A549 (cell line): ENCODE measurements around the gene PSMD1. TPM values are rescaled to one million over a fixed set of nuclear protein-coding genes. Genes with fewer than 3 reads are reported as not detected.

ENCODE experiments used
- ATAC-seq, 2 experiments: fragments of 200-7000 bp in 1 of 2; fragments of >200 bp in 1 of 2; cut with Nextera tagmentation in 1 of 2; cut with Tn5 transposase in 1 of 2; 3 replicates each; pipeline versions ENCODE4 v1.8.0 to v1.9.1; 2018 to 2020; ENCODE audit warnings: mild to moderate bottlenecking in 1 of 2, moderate library complexity in 1 of 2
- CTCF ChIA-PET: fragments of 300-600 bp; sonication (Branson Sonifier 250); formaldehyde crosslinking; extraction: SDS; loops from one replicate; lab custom pipeline; 2021; ENCODE audit warnings: antibody characterized with exemption, inconsistent platforms; lab: Yijun Ruan, JAX
- POLR2A ChIA-PET: fragments of 350-600 bp; formaldehyde crosslinking; extraction: SDS; loops from one replicate; lab custom pipeline; 2021; ENCODE audit warnings: antibody characterized with exemption, inconsistent platforms; lab: Yijun Ruan, JAX
- DNase-seq, 2 experiments: peaks; one replicate each; pipeline versions ENCODE4 v3.0.0 to v3.0.0-alpha.2; 2011 to 2016; ENCODE audit warnings: low read depth in 1 of 2, low spot score in 1 of 2
- FAIRE-seq: peaks from 2 replicates; lab custom pipeline; 2011; peaks lifted over from hg19 to GRCh38; lab: Jason Lieb, UNC
- H3K27ac ChIP-seq, 2 experiments: fragments of >200 bp; sonication (Bioruptor Twin); formaldehyde crosslinking; 3 replicates each; pipeline ENCODE4 v1.5.1; 2016 to 2017
- H3K4me1 ChIP-seq: fragments of >200 bp; sonication (Bioruptor Twin); formaldehyde crosslinking; 3 replicates; pipeline ENCODE4 v1.6.1; 2016
- H3K4me2 ChIP-seq: fragments of >200 bp; sonication (Bioruptor Twin); formaldehyde crosslinking; 3 replicates; pipeline ENCODE4 v1.6.1; 2016
- H3K4me3 ChIP-seq: fragments of >200 bp; sonication (Bioruptor Twin); formaldehyde crosslinking; 3 replicates; pipeline ENCODE4 v1.5.1; 2016
- H3K9me3 ChIP-seq: fragments of >200 bp; sonication (Bioruptor Twin); formaldehyde crosslinking; 3 replicates; pipeline ENCODE4 v1.6.1; 2016
- CBX8 ChIP-seq: fragments of 200-600 bp; sonication (generic); IDR thresholded peaks from 2 replicates; pipeline ENCODE4 v1.6.1; 2016
- EHMT2 ChIP-seq: fragments of 200-600 bp; sonication (generic); IDR thresholded peaks from 2 replicates; pipeline ENCODE4 v1.6.1; 2016; ENCODE audit warnings: antibody characterized with exemption, low read depth, mild to moderate bottlenecking, moderate library complexity
- FOSB ChIP-seq: fragments of 250-450 bp; sonication (Bioruptor Pico); IDR thresholded peaks from 2 replicates; pipeline ENCODE4 v1.5.0; 2020; ENCODE audit warnings: mild to moderate bottlenecking, moderate library complexity
- FOXS1 ChIP-seq: fragments of 250-450 bp; sonication (Bioruptor Pico); IDR thresholded peaks from 2 replicates; pipeline ENCODE4 v1.5.0; 2020; ENCODE audit warnings: mild to moderate bottlenecking, moderate library complexity
- HDAC2 ChIP-seq: fragments of 200-600 bp; sonication (generic); IDR thresholded peaks from 2 replicates; pipeline ENCODE4 v1.6.1; 2016
- HOXB13 ChIP-seq: fragments of 250-450 bp; sonication (Bioruptor Pico); IDR thresholded peaks from 2 replicates; pipeline ENCODE4 v1.5.0; 2020; ENCODE audit warnings: low read depth, mild to moderate bottlenecking, moderate library complexity
- HOXB5 ChIP-seq: fragments of 250-450 bp; sonication (Bioruptor Pico); IDR thresholded peaks from 2 replicates; pipeline ENCODE4 v1.5.0; 2020; ENCODE audit warnings: mild to moderate bottlenecking, moderate library complexity
- JUNB ChIP-seq: fragments of >200 bp; sonication (Bioruptor Twin); formaldehyde crosslinking; IDR thresholded peaks from 2 replicates; pipeline ENCODE4 v1.6.1; 2016
- KDM1A ChIP-seq: fragments of 200-600 bp; sonication (generic); IDR thresholded peaks from 2 replicates; pipeline ENCODE4 v1.6.1; 2016; ENCODE audit warnings: low read depth, mild to moderate bottlenecking
- MAFK ChIP-seq: fragments of 450-650 bp; IDR thresholded peaks from 2 replicates; pipeline ENCODE4 v1.6.1; 2014; ENCODE audit not compliant: partially characterized antibody
- MAZ ChIP-seq: fragments of 150-350 bp; IDR thresholded peaks from 2 replicates; pipeline ENCODE4 v1.6.1; 2014; ENCODE audit warnings: antibody characterized with exemption, low read depth, low read length, borderline replicate concordance
- NPAS2 ChIP-seq: fragments of 250-450 bp; sonication (Bioruptor Pico); IDR thresholded peaks from 2 replicates; pipeline ENCODE4 v1.8.0; 2022; ENCODE audit warnings: mild to moderate bottlenecking, moderate library complexity, borderline replicate concordance
- POLR2A ChIP-seq: IDR thresholded peaks from 2 replicates; pipeline ENCODE4 v1.6.1; 2012; ENCODE audit warnings: mild to moderate bottlenecking, low read length
- POLR2AphosphoS2 ChIP-seq: conservative IDR thresholded peaks from 2 replicates; pipeline ENCODE4 v1.6.1; 2012; ENCODE audit warnings: low read length, improper control_type of control experiment, inconsistent platforms
- RARB ChIP-seq: fragments of 250-450 bp; sonication (Bioruptor Pico); IDR thresholded peaks from 2 replicates; pipeline ENCODE4 v1.8.0; 2021; ENCODE audit warnings: mild to moderate bottlenecking, moderate library complexity
- TFCP2L1 ChIP-seq: fragments of 250-450 bp; sonication (Bioruptor Pico); IDR thresholded peaks from 2 replicates; pipeline ENCODE4 v1.5.0; 2021; ENCODE audit warnings: mild to moderate bottlenecking
- ZC3H11A ChIP-seq: fragments of 450-650 bp; IDR thresholded peaks from 2 replicates; pipeline ENCODE4 v1.6.1; 2014; ENCODE audit warnings: antibody characterized with exemption, mild to moderate bottlenecking
- ZFP36 ChIP-seq: fragments of 450-650 bp; IDR thresholded peaks from 2 replicates; pipeline ENCODE4 v1.6.1; 2014; ENCODE audit warnings: borderline replicate concordance; ENCODE audit not compliant: partially characterized antibody
- ZNF302 ChIP-seq: fragments of 250-450 bp; sonication (Bioruptor Pico); IDR thresholded peaks from 2 replicates; pipeline ENCODE4 v1.9.0; 2021; ENCODE audit warnings: inconsistent platforms, mild to moderate bottlenecking, moderate library complexity
- ZSCAN20 ChIP-seq: fragments of 250-450 bp; sonication (Bioruptor Pico); IDR thresholded peaks from 2 replicates; pipeline ENCODE4 v1.8.0; 2022; ENCODE audit warnings: mild to moderate bottlenecking, moderate library complexity
- WGBS: methylation state at CpG from one replicate; pipeline ENCODE4 v1.1.6; 2017; ENCODE audit errors: missing lambda C conversion rate; 5-methylcytosine and 5-hydroxymethylcytosine counted together
- polyA plus RNA-seq, 4 experiments: library from polyadenylated mRNA; depleted of rRNA in 3 of 4; stranded (reverse); fragments of >200 nt; fragmentation: RNase III in 1 of 4; extraction: RNeasy Plus Mini Kit Qiagen cat#74134 plus additional on column Dnase treatment in 1 of 4; gene quantifications; 2 replicates in 3 of 4; 3 replicates in 1 of 4; pipeline ENCODE4 v1.2.3, GENCODE V29; 2011 to 2017
- TF ChIP-seq, protein P1 (sequence below): fragments of 200-600 bp; sonication (generic); IDR thresholded peaks from 2 replicates; pipeline ENCODE4 v1.6.1; 2016; ENCODE audit warnings: antibody characterized with exemption, mild to moderate bottlenecking, moderate library complexity
- TF ChIP-seq, protein P2 (sequence below): IDR thresholded peaks from 2 replicates; pipeline ENCODE4 v1.6.1; 2012; ENCODE audit warnings: low read depth, borderline replicate concordance
- TF ChIP-seq, protein P3 (sequence below): fragments of 450-650 bp; IDR thresholded peaks from 2 replicates; pipeline ENCODE4 v1.6.1; 2014; ENCODE audit warnings: antibody characterized with exemption

Gene PSMD1
- polyA plus RNA-seq, 2 of the 4 experiments (the other 2 are of a cell fraction), result 122 to 248 TPM

DNA sequence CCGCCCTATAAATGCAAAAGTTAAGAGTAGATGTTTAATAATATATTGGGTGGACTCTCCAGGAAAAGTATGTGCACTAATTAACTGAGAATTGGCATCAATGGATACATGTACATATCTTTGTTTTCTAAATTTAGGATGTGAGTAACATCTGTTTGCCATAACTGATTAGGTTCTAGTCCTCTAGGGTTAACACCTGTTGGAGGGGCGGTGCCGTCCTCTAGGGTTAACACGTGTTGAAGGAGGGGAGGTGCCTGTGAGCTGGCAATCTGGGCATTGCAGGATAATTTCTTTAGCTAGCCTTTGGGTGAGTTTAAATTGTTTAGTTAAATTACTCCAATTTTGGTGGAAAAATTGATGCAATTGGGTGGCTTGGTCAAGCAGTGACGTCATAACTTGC, 37.3 kb downstream of the PSMD1 start:
- TF ChIP-seq, protein P1, sequence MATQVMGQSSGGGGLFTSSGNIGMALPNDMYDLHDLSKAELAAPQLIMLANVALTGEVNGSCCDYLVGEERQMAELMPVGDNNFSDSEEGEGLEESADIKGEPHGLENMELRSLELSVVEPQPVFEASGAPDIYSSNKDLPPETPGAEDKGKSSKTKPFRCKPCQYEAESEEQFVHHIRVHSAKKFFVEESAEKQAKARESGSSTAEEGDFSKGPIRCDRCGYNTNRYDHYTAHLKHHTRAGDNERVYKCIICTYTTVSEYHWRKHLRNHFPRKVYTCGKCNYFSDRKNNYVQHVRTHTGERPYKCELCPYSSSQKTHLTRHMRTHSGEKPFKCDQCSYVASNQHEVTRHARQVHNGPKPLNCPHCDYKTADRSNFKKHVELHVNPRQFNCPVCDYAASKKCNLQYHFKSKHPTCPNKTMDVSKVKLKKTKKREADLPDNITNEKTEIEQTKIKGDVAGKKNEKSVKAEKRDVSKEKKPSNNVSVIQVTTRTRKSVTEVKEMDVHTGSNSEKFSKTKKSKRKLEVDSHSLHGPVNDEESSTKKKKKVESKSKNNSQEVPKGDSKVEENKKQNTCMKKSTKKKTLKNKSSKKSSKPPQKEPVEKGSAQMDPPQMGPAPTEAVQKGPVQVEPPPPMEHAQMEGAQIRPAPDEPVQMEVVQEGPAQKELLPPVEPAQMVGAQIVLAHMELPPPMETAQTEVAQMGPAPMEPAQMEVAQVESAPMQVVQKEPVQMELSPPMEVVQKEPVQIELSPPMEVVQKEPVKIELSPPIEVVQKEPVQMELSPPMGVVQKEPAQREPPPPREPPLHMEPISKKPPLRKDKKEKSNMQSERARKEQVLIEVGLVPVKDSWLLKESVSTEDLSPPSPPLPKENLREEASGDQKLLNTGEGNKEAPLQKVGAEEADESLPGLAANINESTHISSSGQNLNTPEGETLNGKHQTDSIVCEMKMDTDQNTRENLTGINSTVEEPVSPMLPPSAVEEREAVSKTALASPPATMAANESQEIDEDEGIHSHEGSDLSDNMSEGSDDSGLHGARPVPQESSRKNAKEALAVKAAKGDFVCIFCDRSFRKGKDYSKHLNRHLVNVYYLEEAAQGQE, result no peak
- TF ChIP-seq POLR2AphosphoS2, result no peak
- TF ChIP-seq ZSCAN20, result no peak
- TF ChIP-seq ZFP36, result no peak
- no peak for TF ChIP-seq EHMT2
- TF ChIP-seq, protein P2, sequence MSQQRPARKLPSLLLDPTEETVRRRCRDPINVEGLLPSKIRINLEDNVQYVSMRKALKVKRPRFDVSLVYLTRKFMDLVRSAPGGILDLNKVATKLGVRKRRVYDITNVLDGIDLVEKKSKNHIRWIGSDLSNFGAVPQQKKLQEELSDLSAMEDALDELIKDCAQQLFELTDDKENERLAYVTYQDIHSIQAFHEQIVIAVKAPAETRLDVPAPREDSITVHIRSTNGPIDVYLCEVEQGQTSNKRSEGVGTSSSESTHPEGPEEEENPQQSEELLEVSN, result no peak
- no peak for TF ChIP-seq FOSB (CRISPR knock-in tag)
- TF ChIP-seq POLR2A, result no peak
- TF ChIP-seq ZNF302 (CRISPR knock-in tag), result no peak
- no peak for TF ChIP-seq KDM1A
- no peak for TF ChIP-seq HOXB5
- TF ChIP-seq RARB, result no peak
- TF ChIP-seq JUNB, result no peak
- no peak for TF ChIP-seq HDAC2
- TF ChIP-seq MAFK, result no peak
- TF ChIP-seq ZC3H11A, result no peak
- no peak for TF ChIP-seq TFCP2L1 (CRISPR knock-in tag)
- TF ChIP-seq, all 56 proteins: peak for 0
- POLR2A ChIA-PET, result no interaction called here
- Histone ChIP-seq H3K4me1 (no peaks in the 10 kb centered on the region), H3K9me3 (no peaks in the 10 kb centered on the region), H3K27ac (no peak overlapping the region), H3K4me2 (no peak overlapping the region), H3K4me3 (no peak overlapping the region)
- CTCF ChIA-PET, result interaction anchor here (3.0 kb wide), 1 partner anchor 10 kb away, joined by 17 read pairs; no protein-coding TSS in a partner anchor
- ATAC-seq (no peak), FAIRE-seq (no peak), DNase-seq (no peak)
- 83% methylated on average over 5 of the region's 5 CpGs for WGBS

DNA sequence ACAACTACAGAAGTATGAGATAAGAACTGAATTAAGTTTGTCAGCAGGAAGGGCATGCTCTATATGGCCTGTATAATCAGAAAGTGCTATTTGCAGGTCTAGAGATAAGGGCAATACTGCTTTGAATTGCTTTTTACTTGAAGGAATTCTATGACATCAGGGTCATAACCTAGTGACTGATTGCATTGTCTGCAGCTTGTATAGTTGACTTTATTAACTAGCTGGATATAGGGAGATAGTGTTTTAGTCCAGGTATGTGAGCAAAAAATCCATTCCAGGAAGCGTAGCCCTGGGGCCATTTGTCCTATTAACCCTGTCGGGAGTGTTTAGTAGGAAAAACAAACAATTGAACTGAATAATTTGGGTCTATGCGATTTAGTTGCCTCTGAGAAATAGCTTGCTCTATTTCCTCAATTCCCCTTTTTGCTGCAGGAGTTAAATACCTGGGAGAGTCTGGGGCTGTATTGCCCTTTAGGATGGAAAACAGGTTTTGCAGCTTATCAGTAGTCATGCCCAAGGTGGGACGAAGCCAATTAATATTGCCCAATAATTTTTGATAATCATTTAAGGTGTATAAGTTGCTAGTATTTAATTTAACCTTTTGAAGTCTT, 38.2 kb downstream of the PSMD1 start:
- no peak for TF ChIP-seq ZSCAN20
- no peak for TF ChIP-seq NPAS2 (CRISPR knock-in tag)
- TF ChIP-seq CBX8, result no peak
- TF ChIP-seq HOXB13 (CRISPR knock-in tag), result no peak
- TF ChIP-seq FOXS1 (CRISPR knock-in tag), result no peak
- no peak for TF ChIP-seq FOSB (CRISPR knock-in tag)
- TF ChIP-seq ZFP36, result no peak
- no peak for TF ChIP-seq POLR2AphosphoS2
- TF ChIP-seq, protein P3, sequence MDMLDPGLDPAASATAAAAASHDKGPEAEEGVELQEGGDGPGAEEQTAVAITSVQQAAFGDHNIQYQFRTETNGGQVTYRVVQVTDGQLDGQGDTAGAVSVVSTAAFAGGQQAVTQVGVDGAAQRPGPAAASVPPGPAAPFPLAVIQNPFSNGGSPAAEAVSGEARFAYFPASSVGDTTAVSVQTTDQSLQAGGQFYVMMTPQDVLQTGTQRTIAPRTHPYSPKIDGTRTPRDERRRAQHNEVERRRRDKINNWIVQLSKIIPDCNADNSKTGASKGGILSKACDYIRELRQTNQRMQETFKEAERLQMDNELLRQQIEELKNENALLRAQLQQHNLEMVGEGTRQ, result no peak
- TF ChIP-seq MAZ, result no peak
- TF ChIP-seq HDAC2, result no peak
- ATAC-seq (no peak), FAIRE-seq (no peak), DNase-seq (no peak)
- WGBS, result 85% methylated on average over 4 of the region's 4 CpGs
- H3K4me2 ChIP-seq, result no peak overlapping the region
- H3K27ac ChIP-seq, result no peak overlapping the region
- ChIA-PET POLR2A (no interaction called here), CTCF (interaction anchor here (0.8 to 3.0 kb wide), 5 partner anchors 9 to 307 kb away, joined by 3 to 17 read pairs (median 4); no protein-coding TSS in a partner anchor)
- H3K9me3 ChIP-seq, result no peaks in the 10 kb centered on the region
- H3K4me3 ChIP-seq, result no peak overlapping the region
- 0 out of 3 replicates have a peak, but pooled peaks cover under 1% of the 10 kb centered on the region for H3K4me1 ChIP-seq
